Measurements from ENCODE around the gene EWSR1. TPM values are rescaled to one million over a fixed set of nuclear protein-coding genes. Genes with fewer than 3 reads are reported as not detected.

EWSR1 gene
- total and polyA plus RNA-seq, 2 donors (not counting 3 experiments of a cell fraction or from before 2014, with no cell fraction given), result 305 to 588 TPM

- no peak for FAIRE-seq
Measured at GRCh38 chr22:29325785-29326315, 57.8 kb downstream of the EWSR1 start.

More at GRCh38 chr22:29325785-29326315, 57.8 kb downstream of the EWSR1 start:
- Histone ChIP-seq H3K9me1 (replicated peaks; ENCODE audit: control insufficient read depth, extremely low read depth, insufficient read depth, low read length) (no peaks in the 10 kb centered on the region), H3K36me3 (ENCODE audit: control insufficient read depth in 2 of 2, extremely low read depth in 1 of 2, insufficient read depth in 2 of 2, low read length in 2 of 2) (peaks cover 2 to 28% of the 10 kb centered on the region in 2 experiments), H3K9me3 (replicated peaks; ENCODE audit: control insufficient read depth, insufficient read depth, low read length) (no peaks in the 10 kb centered on the region), H3K9ac (replicated peaks; ENCODE audit: extremely low read depth, insufficient read depth, low read length) (no peak overlapping the region), H3K79me2 (ENCODE audit: control insufficient read depth, insufficient read depth, low read length) (no peaks in the 10 kb centered on the region), H3K27ac (ENCODE audit: insufficient read depth, low read depth, low read length) (no peak overlapping the region), H2AFZ (ENCODE audit: low read depth, low read length) (no peak overlapping the region), H3K4me1 (ENCODE audit: control insufficient read depth, extremely low read depth, insufficient read depth, low read length) (peaks cover 3% of the 10 kb centered on the region), H3K4me2 (ENCODE audit: insufficient read depth, low read length) (no peak overlapping the region), H4K20me1 (replicated peaks; ENCODE audit: control insufficient read depth, extremely low read depth, insufficient read depth, low read length) (no peaks in the 10 kb centered on the region), H3K4me3 (replicated peaks in 1 of 3; ENCODE audit: insufficient read depth in 1 of 3, low read depth in 1 of 3, low read length in 3 of 3) (no peak overlapping the region), H3K27me3 (ENCODE audit: control insufficient read depth in 2 of 2, insufficient read depth in 2 of 2, low read length in 2 of 2) (no peaks in the 10 kb centered on the region)
- CTCF ChIA-PET, result interaction anchor here (1.4 kb wide), 1 partner anchor 34 kb away, joined by 5 read pairs; no protein-coding TSS in a partner anchor
- dilution Hi-C loops (cut with MboI; ENCODE audit: extremely low pct_ligation_motif_present, low sequenced_read_pairs), result no loop called here
- intact Hi-C loops (cut with micrococcal nuclease), result no loop called here
- POLR2A ChIA-PET, result no interaction called here
- TF ChIP-seq FOS (IDR thresholded peaks at IDR 0.05; ENCODE audit: borderline replicate concordance, insufficient read depth, low read length), result no peak
- no peak for TF ChIP-seq MYC (IDR thresholded peaks at IDR 0.05; ENCODE audit: low read depth, low read length)
- TF ChIP-seq CTCF (IDR thresholded peaks at IDR 0.05; ENCODE audit: extremely low read depth in 1 of 2, insufficient read depth in 1 of 2, low read depth in 1 of 2, low read length in 2 of 2), result no peak
- TF ChIP-seq EZH2 (IDR thresholded peaks at IDR 0.05; ENCODE audit: borderline replicate concordance, low read depth, low read length, severe bottlenecking), result no peak
- TF ChIP-seq GATA2 (IDR thresholded peaks at IDR 0.05; ENCODE audit: insufficient read depth, insufficient read length, low read depth, low read length), result no peak
- no peak for TF ChIP-seq JUN (IDR thresholded peaks at IDR 0.05; ENCODE audit: borderline replicate concordance, insufficient read depth, insufficient read length, low read depth)
- TF ChIP-seq POLR2A (IDR thresholded peaks at IDR 0.05; ENCODE audit: low read depth, low read length), result no peak
- TF ChIP-seq POLR2AphosphoS5 (IDR thresholded peaks at IDR 0.05; ENCODE audit: insufficient read depth, low read depth, low read length), result no peak
- no peak for TF ChIP-seq MAX (IDR thresholded peaks at IDR 0.05; ENCODE audit: insufficient read depth, insufficient read length)
- BruUV-seq (replicated peaks), result no TSS peak
- no peak for DNase-seq (ENCODE audit: low read depth, low spot score)

Data from endothelial cell of umbilical vein (primary cell).